DOHH2 (cell line): ENCODE data around the gene INSRR.

Experiments
- EZH2phosphoT487 ChIP-seq: fragments of 200-600 bp; sonication (generic); IDR thresholded peaks from 2 replicates; pipeline ENCODE4 v1.6.1; 2017; ENCODE audit warnings: borderline replicate concordance, mild to moderate bottlenecking, antibody characterized with exemption, low read length, moderate library complexity, mixed read lengths
- TF ChIP-seq, protein P1 (sequence below): fragments of 200-600 bp; sonication (generic); IDR thresholded peaks from one replicate; pipeline ENCODE4 v1.5.1; 2014; ENCODE audit warnings: antibody characterized with exemption, mild to moderate bottlenecking, low read depth, low read length; ENCODE audit not compliant: poor library complexity, severe bottlenecking

DNA sequence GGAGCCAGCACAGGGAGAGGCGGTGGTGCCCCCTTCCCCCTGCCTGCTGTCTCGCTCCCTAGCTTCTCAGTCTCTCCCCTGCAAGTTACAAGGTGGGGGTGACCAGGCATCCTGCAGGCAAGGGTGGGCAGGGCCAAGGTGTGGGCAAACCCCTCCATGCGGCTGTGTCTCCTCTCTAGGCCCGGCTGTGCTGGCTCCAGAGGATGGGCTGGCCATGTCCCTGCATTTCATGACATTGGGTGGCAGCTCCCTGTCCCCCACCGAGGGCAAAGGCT, 16.4 kb upstream of the INSRR start:
- TF ChIP-seq, protein P1, sequence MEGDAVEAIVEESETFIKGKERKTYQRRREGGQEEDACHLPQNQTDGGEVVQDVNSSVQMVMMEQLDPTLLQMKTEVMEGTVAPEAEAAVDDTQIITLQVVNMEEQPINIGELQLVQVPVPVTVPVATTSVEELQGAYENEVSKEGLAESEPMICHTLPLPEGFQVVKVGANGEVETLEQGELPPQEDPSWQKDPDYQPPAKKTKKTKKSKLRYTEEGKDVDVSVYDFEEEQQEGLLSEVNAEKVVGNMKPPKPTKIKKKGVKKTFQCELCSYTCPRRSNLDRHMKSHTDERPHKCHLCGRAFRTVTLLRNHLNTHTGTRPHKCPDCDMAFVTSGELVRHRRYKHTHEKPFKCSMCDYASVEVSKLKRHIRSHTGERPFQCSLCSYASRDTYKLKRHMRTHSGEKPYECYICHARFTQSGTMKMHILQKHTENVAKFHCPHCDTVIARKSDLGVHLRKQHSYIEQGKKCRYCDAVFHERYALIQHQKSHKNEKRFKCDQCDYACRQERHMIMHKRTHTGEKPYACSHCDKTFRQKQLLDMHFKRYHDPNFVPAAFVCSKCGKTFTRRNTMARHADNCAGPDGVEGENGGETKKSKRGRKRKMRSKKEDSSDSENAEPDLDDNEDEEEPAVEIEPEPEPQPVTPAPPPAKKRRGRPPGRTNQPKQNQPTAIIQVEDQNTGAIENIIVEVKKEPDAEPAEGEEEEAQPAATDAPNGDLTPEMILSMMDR = no peak
- TF ChIP-seq EZH2phosphoT487 = no peak
